GM12875 (cell line): ENCODE data around the gene TMEM41A.

Experiments used
- H3K4me3 ChIP-seq: one replicate; pipeline ENCODE4 v1.5.1; 2011; ENCODE audit warnings: low read depth, low read length, control low read depth
- TF ChIP-seq, protein P1 (sequence below): IDR thresholded peaks from 2 replicates; pipeline ENCODE4 v1.5.1; 2011; ENCODE audit warnings: low read depth, mild to moderate bottlenecking, control low read depth, inconsistent platforms, low read length, moderate library complexity, borderline replicate concordance; ENCODE audit not compliant: insufficient read depth

Gene TMEM41A

DNA sequence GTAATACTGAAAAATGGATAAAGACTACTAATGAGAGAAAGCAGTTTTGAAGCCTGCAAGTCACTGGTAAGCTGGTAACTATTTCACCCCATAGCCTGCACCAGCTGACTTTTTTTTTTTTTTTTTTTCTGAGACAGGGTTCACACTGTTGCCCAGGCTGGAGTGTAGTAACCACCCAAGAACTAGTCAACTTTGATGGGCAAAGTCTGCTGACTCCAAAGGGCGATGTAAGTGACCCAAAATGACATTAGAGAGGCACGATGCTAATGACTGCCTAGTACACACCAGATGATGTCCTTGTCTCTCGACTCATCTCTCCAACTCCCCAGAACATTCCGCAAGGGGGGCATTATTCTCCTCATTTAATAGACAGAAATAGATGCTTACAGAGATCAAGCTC is 12.9 kb upstream of the TMEM41A start:
- H3K4me3 ChIP-seq, result no peak overlapping the region
- TF ChIP-seq, protein P1, sequence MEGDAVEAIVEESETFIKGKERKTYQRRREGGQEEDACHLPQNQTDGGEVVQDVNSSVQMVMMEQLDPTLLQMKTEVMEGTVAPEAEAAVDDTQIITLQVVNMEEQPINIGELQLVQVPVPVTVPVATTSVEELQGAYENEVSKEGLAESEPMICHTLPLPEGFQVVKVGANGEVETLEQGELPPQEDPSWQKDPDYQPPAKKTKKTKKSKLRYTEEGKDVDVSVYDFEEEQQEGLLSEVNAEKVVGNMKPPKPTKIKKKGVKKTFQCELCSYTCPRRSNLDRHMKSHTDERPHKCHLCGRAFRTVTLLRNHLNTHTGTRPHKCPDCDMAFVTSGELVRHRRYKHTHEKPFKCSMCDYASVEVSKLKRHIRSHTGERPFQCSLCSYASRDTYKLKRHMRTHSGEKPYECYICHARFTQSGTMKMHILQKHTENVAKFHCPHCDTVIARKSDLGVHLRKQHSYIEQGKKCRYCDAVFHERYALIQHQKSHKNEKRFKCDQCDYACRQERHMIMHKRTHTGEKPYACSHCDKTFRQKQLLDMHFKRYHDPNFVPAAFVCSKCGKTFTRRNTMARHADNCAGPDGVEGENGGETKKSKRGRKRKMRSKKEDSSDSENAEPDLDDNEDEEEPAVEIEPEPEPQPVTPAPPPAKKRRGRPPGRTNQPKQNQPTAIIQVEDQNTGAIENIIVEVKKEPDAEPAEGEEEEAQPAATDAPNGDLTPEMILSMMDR, result no peak

DNA sequence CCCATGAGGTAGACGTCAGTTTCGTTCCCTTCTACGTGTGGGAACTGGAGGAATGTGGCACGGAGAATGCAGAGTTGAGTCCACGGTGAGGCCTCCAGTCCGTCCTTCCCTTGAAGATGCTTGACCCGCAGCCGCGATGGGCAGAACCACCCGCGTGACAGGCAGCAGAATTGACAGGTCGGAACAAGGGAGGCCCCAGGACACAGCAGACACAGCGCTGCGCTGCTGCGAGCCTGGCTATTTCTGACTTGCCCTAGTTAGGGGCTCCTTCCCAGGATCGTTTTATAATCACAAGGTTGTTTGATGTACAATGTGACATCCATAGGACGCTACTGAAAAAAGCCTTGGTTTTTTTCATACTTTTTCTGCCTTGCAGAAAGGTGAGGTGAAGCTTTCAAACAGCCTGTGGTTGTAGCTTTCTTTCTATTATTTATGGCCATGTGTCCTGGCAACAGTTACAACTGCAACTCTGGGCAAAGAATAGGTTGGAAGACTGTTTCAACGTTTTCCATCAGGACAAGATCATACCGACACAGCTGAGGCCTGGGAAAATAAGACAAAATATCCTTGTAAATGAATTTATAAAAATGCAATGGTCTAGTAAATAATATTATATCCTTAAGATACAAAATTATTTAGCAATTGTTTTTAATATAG is 9.6 kb upstream of the TMEM41A start:
- TF ChIP-seq, protein P1, result no peak
- H3K4me3 ChIP-seq, result no peak overlapping the region

DNA sequence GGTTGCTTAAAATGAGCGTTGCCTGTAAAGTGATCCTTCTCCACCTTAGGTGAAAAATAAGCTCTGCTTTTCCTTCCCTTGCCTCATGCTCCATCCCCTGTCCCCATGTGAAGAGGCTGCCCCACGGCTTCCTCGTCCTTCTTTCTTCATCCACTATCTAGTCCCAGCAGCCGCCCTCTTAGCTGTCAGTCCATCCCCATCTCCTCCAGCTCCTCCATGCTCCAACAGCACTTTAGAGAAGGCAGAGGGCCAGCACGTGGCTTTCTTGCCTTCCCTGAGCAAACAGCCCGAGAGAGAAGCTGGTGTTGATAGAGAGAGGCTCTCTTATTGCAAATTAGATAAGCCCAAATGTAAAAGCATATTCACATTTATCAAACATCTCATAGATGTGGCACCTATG is 9.0 kb upstream of the TMEM41A start:
- H3K4me3 ChIP-seq, result no peak overlapping the region
- TF ChIP-seq, protein P1, result no peak

DNA sequence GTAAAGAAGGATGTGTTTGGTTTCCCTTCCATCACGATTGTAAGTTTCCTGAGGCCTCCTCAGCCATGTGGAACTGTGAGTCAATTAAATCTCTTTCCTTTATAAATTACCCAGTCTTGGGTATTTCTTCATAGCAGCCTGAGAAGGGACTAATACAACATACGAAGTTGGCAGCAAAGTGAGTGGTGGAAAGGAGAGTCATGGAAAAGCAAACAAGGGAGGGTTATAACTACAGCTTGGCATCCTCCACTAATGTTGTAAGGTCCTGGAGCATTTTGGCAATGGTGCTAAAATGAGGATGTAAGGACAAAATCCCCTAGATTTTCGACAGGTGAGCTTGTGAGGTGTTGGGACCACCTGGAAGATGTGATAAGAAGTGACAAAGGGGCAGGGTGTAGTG is 5.8 kb upstream of the TMEM41A start:
- no peak overlapping the region for H3K4me3 ChIP-seq
- TF ChIP-seq, protein P1, result no peak

DNA sequence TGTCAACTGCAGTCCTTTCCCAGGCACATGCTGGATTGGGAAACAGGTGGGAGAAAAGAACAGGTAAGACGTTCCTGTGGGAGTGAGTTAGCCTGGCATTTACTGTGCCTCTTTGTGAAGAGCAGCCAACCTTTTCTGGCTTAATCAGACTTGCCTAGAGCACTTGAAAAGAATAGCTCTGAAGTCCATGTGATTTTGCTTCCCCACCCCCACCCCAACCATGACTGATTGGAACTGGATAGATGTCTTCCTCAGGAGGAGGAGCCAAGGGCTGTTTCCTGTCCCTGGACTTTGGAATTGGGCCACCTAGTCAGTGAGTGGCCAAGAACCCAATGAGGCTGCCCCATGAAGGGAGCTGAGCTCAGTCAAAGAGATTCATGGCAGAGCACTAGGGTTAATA is 4.7 kb upstream of the TMEM41A start:
- no peak overlapping the region for H3K4me3 ChIP-seq
- TF ChIP-seq, protein P1, result no peak

DNA sequence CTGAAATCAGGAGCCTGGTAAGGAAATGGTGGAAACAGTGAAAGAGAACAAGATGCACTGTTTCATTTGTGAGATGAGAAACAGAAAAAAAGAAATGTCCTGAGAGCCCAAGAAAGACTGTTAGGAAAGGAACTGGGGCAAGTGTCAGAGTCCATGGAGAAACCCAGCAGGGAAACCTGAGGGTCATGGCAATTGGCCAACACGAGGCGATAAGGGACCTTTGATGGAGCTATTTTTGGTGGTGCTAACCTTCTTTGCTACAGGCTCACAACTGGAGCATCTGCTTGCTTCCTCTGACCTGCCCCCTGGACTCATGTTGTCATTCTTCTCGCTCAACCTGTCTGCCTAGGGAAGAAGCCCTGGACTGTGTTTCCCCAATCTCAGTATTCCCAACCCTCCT is 4.2 kb upstream of the TMEM41A start:
- TF ChIP-seq, protein P1, result no peak
- H3K4me3 ChIP-seq, result no peak overlapping the region

DNA sequence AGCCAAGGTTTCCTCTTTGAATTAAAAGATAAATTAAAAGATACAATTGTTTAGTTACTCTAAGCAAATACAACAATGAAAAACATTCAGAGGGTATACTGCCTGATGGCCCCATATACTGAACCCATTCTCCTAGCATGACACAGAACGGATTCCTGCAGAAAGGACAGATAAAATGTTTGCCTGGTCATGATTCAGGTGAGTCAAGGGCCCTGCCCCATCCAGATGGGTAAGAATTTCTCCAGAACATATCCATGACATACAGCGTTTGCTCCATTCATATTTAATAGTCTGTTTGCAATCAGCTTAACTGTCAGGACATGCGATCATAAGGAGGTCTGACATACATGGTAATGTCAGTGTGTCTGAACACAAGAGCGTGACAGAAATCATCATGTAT is 8.6 kb downstream of the TMEM41A start:
- H3K4me3 ChIP-seq, result no peak overlapping the region
- TF ChIP-seq, protein P1, result no peak
